AG04449 (cell line): ENCODE measurements around the gene REELD1.

ENCODE experiments used
- CTCF ChIA-PET: fragments of 350-600 bp; formaldehyde crosslinking; extraction: SDS; loops from one replicate; lab custom pipeline; 2021; ENCODE audit warnings: antibody characterized with exemption; lab: Yijun Ruan, JAX
- POLR2A ChIA-PET: fragments of 400-600, 350-600 bp; formaldehyde crosslinking; extraction: SDS; loops from one replicate; lab custom pipeline; 2020; ENCODE audit warnings: antibody characterized with exemption, inconsistent platforms; lab: Yijun Ruan, JAX
- DNase-seq: peaks from one replicate; pipeline ENCODE4 v3.0.0-alpha.2; 2010; ENCODE audit warnings: low read depth, low spot score
- H3K4me3 ChIP-seq: 2 replicates; pipeline ENCODE4 v1.5.1; 2011; ENCODE audit warnings: low read depth, mild to moderate bottlenecking, control low read depth, low read length
- TF ChIP-seq, protein P1 (sequence below): IDR thresholded peaks from one replicate; pipeline ENCODE4 v1.5.1; 2011; ENCODE audit warnings: mild to moderate bottlenecking, moderate library complexity, low read length, control low read depth, inconsistent platforms; ENCODE audit not compliant: insufficient read depth; ENCODE audit errors: missing control alignments

REELD1 gene

DNA sequence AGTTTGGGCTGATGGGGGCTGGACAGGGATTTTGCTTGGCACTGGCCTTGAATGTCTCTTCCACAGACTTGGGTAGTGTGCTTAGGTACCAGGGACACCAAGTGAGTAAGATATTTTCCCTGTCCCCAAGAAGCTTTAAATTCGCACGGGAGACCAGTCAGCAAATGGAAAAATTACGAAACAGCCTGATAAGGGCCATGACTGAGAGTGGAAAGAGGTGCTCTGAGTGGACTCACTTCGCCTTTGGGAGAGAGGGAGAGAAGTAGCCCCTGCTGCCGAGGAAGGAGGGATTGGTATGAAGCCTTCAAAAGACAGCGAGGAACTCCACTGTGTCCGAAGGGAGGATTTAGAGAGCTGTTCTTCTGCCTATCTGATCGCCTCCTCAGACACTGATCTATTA lies 36.2 kb upstream of the REELD1 start:
- no peak for DNase-seq
- POLR2A ChIA-PET = interaction anchor here (0.6 kb wide), 1 partner anchor 303 kb away, joined by 3 read pairs; no protein-coding TSS in a partner anchor
- H3K4me3 ChIP-seq = no peak overlapping the region
- CTCF ChIA-PET = no interaction called here
- TF ChIP-seq, protein P1, sequence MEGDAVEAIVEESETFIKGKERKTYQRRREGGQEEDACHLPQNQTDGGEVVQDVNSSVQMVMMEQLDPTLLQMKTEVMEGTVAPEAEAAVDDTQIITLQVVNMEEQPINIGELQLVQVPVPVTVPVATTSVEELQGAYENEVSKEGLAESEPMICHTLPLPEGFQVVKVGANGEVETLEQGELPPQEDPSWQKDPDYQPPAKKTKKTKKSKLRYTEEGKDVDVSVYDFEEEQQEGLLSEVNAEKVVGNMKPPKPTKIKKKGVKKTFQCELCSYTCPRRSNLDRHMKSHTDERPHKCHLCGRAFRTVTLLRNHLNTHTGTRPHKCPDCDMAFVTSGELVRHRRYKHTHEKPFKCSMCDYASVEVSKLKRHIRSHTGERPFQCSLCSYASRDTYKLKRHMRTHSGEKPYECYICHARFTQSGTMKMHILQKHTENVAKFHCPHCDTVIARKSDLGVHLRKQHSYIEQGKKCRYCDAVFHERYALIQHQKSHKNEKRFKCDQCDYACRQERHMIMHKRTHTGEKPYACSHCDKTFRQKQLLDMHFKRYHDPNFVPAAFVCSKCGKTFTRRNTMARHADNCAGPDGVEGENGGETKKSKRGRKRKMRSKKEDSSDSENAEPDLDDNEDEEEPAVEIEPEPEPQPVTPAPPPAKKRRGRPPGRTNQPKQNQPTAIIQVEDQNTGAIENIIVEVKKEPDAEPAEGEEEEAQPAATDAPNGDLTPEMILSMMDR = no peak

DNA sequence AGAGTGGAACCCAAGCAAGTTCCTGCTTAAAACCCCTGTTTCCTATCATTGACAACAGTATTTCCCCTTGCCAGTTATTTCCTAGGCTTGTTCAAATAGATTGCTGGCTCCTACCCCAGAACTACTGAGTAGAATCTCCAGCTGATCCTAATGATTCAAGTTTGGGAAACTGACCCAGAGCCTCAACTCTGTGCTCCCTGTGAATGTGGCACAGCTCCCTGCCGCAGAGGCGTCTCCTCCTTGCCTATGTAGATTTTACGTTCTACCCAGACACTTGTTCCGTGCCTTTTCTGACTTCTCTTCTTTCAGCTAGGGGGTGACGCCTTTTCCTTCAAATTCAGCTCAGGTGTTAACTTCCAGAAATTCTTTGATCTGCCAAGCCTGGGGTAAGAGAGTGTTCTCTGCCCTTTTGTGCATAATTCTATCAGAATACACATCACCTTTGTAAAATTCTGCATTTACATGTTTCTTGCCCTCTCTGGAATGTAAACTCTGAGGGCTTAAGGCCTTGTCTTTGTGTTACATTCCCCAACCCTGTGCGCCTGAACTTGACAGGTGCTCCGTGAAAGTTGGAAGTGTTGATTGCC lies 34.5 kb upstream of the REELD1 start:
- CTCF ChIA-PET = interaction anchor here (0.6 kb wide), 1 partner anchor 9 kb away, joined by 4 read pairs; no protein-coding TSS in a partner anchor
- no peak for DNase-seq
- no peak overlapping the region for H3K4me3 ChIP-seq
- POLR2A ChIA-PET = no interaction called here
- TF ChIP-seq, protein P1 = no peak

- TF ChIP-seq, protein P1 = no peak
These were observed 31.9 kb upstream of the REELD1 start for GRCh38 chr4:146182443-146182842.

DNA sequence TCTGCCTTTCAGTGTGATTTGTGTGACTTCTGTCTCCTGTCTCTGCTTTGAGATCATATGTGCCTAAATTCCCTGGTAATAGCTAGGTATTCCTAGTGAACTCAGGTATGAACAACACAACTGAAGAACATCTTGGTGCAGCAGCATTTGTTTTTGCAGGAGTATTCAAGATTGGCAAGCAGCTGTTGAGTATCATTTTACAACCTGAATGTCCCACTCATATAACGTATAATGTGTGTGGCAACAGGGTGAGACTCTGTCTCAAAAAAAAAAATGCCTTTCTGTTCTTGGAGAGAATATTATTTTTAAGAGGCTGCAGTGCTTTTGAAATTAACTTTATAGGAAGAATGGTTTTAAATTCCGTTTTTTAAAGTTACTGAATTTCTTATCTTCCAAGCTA lies 31.1 kb upstream of the REELD1 start:
- DNase-seq = no peak
- ChIA-PET POLR2A (no interaction called here), CTCF (interaction anchor here (0.6 to 1.3 kb wide), 3 partner anchors 10 to 188 kb away, joined by 3 to 5 read pairs (median 3); no protein-coding TSS in a partner anchor)

More at GRCh38 chr4:146182443-146182842, 31.9 kb upstream of the REELD1 start:
- H3K4me3 ChIP-seq = no peak overlapping the region
- ChIA-PET CTCF (no interaction called here), POLR2A (no interaction called here)
- DNase-seq = no peak

GRCh38 chr4:146186041-146186440 lies 28.3 kb upstream of the REELD1 start:
- TF ChIP-seq, protein P1 = no peak
- H3K4me3 ChIP-seq = no peak overlapping the region
- ChIA-PET CTCF (no interaction called here), POLR2A (no interaction called here)
- no peak for DNase-seq

More for the DNA sequence above, 31.1 kb upstream of the REELD1 start:
- TF ChIP-seq, protein P1 = no peak
- H3K4me3 ChIP-seq = no peak overlapping the region

GRCh38 chr4:146186596-146186995 lies 27.7 kb upstream of the REELD1 start:
- H3K4me3 ChIP-seq = no peak overlapping the region
- ChIA-PET CTCF (no interaction called here), POLR2A (no interaction called here)
- TF ChIP-seq, protein P1 = no peak
- no peak for DNase-seq
